Esophagus (tissue), 2 donors: Measurements from ENCODE around the gene ZXDC. TPM values are rescaled to one million over a fixed set of nuclear protein-coding genes. Genes with fewer than 3 reads are reported as not detected.

ENCODE experiments used
- H3K27ac ChIP-seq, 2 donors: one replicate each; pipeline ENCODE4 v1.5.1; 2013; ENCODE audit warnings: low read depth in 2 of 2, mild to moderate bottlenecking in 2 of 2, inconsistent platforms in 1 of 2, low read length in 1 of 2, moderate library complexity in 1 of 2
- H3K27me3 ChIP-seq, 2 donors: one replicate each; pipeline ENCODE4 v1.6.1; 2013; ENCODE audit warnings: low read length in 2 of 2, control low read depth in 1 of 2, mild to moderate bottlenecking in 1 of 2; ENCODE audit not compliant: insufficient read depth in 2 of 2, control insufficient read depth in 1 of 2
- H3K36me3 ChIP-seq, 2 donors: one replicate each; pipeline ENCODE4 v1.6.1; 2013; ENCODE audit warnings: low read length in 1 of 2; ENCODE audit not compliant: control insufficient read depth in 2 of 2, insufficient read depth in 2 of 2
- H3K4me1 ChIP-seq, 2 donors: one replicate each; pipeline ENCODE4 v1.6.1; 2013; ENCODE audit warnings: low read length in 1 of 2; ENCODE audit not compliant: control insufficient read depth in 2 of 2, insufficient read depth in 2 of 2
- H3K4me3 ChIP-seq, 2 donors: one replicate each; pipeline ENCODE4 v1.5.1; 2013; ENCODE audit warnings: low read length in 2 of 2, mild to moderate bottlenecking in 2 of 2, low read depth in 1 of 2, moderate library complexity in 1 of 2
- H3K9me3 ChIP-seq, 2 donors: one replicate each; pipeline ENCODE4 v1.6.1; 2013; ENCODE audit warnings: mild to moderate bottlenecking in 2 of 2, low read depth in 1 of 2, low read length in 1 of 2, moderate library complexity in 1 of 2; ENCODE audit not compliant: control insufficient read depth in 2 of 2, insufficient read depth in 1 of 2
- WGBS, 2 donors: extraction: QIAGEN DNeasy Blood & Tissue Kit; methylation state at CpG; one replicate each; pipeline ENCODE4 v1.1.7; 2013; 5-methylcytosine and 5-hydroxymethylcytosine counted together
- polyA plus RNA-seq, 2 donors: library from polyadenylated mRNA; stranded (reverse); fragments of 200-250 nt; gene quantifications; one replicate each; pipeline ENCODE4 v1.2.3, GENCODE V29; 2013
- donor health status: healthy with polysubstance abuse.
- donor health status: Bipolar disorder and iron deficiency.

ZXDC gene
- polyA plus RNA-seq, 2 donors, result 9.2 to 13.3 TPM

DNA sequence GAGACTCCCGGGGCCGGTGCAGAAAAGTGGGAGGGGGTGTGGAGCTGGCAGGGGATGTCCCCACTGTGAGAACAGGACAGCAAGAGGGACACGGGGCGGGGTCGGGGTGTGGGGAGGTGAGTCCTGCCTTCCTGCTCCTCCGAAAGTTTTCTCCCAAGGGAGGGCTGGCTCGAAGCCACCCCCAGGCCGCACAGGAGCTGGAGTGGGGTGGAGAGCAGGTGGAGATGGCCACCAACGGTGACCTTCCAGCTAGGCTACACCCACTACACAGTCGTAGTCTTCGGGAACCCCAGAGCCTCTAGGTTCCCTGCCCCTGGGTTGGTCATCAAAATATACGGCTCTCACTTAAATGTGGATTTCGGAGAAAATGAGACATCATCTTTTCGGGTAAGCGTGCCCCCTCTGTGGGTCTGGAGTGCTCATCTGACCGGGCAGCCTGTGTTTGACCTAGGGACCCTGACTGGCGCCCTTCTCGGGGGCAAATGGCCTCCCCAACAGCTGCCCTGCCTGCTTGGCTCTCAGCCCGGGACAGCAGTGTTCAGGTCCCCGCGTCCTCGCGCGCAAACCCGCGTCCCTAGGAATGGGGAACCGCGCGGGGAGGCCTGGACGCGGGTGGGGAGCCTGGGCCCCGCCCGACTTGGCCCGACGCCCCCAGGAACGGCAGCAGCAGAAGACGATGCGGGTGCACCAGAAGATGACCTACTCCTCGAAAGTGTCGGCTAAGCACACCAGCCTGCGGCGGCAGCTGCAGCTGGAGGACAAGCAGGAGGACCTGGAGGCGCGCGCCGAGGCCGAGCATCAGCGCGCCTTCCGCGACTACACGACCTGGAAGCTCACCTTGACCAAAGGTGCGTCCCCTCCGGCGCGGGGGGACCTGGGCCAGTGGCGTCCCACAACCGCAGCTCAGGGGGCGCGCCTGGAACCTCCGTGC lies 59.8 kb downstream of the ZXDC start:
- Histone ChIP-seq H3K27me3 (no peaks in the 10 kb centered on the region), H3K4me3 (no peak overlapping the region), H3K9me3 (no peaks in the 10 kb centered on the region), H3K4me1 (no peaks in the 10 kb centered on the region), H3K36me3 (no peaks in the 10 kb centered on the region), H3K27ac (no peak overlapping the region)
- 40 to 50% methylated on average over 61 of the region's 61 CpGs for WGBS, 2 donors

DNA sequence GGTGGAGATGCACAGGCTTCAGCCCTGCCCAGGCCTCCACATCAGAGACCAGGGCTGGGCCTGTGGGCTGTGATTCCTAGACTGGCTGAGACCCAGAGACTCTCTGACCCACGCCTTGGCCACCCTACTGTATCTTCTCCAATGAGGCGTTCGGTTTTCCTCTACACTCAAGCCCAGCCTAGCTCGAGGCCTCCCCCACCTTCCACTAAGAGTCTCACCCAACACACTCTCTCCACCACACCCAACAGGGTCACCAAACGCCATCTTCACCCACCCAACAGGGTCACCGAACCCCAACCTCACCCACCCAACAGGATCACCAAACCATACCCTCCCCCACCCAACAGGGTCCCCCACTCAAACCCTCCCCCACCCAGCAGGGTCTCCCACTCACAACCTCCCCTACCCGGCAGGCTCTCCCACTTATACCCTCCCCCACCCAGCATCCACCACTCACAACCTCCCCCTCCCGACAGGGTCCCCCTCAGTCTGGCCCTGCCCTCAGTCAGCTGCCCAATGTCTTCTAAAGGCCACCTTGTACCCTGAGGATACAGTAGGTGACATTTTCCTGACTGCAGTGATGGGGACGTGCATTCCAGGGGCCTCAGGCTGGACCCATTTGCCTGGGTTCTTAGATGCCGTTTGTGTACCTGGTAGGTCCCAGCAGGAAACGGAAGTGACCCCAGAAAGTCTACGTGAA lies 60.6 kb downstream of the ZXDC start:
- no peak overlapping the region for H3K27ac ChIP-seq
- H3K4me3 ChIP-seq, result no peak overlapping the region
- 82 to 84% methylated on average over 12 of the region's 12 CpGs for WGBS, 2 donors
- no peaks in the 10 kb centered on the region for H3K27me3 ChIP-seq
- H3K4me1 ChIP-seq, result no peaks in the 10 kb centered on the region
- no peaks in the 10 kb centered on the region for H3K9me3 ChIP-seq
- no peaks in the 10 kb centered on the region for H3K36me3 ChIP-seq

DNA sequence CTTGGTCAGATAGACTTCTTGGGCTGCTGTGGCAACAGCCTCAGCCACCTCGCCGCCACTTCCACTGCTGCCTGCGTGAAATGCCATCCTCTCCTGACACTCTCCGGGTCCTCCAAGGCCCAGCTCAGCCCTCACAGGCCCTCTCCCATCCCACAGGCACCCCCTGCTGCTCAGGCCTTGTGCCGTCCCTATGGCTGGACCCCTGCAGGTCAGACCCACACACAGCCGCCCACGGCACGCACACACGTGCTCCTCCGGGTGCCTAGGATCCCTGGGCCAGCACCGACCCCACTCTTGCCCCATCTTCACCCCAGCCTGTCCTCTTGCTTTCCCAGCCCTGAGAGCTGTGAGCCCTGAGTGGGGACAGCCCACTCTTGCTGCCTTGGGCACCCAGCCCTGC lies 61.3 kb downstream of the ZXDC start:
- WGBS, 2 donors, result 90 to 92% methylated on average over 11 of the region's 11 CpGs
- H3K27ac ChIP-seq, result no peak overlapping the region
- H3K4me1 ChIP-seq, result no peaks in the 10 kb centered on the region
- H3K27me3 ChIP-seq, result no peaks in the 10 kb centered on the region
- H3K36me3 ChIP-seq, result no peaks in the 10 kb centered on the region
- no peak overlapping the region for H3K4me3 ChIP-seq
- no peaks in the 10 kb centered on the region for H3K9me3 ChIP-seq

DNA sequence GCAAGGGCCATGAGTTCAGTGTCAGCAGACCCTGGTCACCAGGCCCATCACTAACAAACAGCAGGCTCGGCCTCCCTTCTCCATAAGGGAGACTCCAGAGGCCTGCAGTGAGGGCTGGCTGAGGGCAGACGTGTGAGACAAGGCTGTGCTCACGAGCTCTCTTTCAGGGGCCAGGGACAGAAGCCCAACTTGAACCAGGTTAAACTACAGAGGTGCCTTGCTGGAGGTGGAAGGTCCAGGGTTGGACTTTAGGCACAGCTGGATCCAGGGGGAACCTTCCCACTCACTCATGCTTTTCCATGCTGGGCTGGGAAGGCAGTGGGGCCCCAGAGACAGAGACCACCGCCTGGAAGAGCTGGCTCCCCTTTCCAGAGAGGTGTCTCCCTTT lies 62.0 kb downstream of the ZXDC start:
- no peaks in the 10 kb centered on the region for H3K27me3 ChIP-seq
- 68 to 86% methylated on average over 4 of the region's 4 CpGs for WGBS, 2 donors
- no peaks in the 10 kb centered on the region for H3K36me3 ChIP-seq
- H3K27ac ChIP-seq, result no peak overlapping the region
- no peaks in the 10 kb centered on the region for H3K4me1 ChIP-seq
- H3K9me3 ChIP-seq, result no peaks in the 10 kb centered on the region
- no peak overlapping the region for H3K4me3 ChIP-seq

DNA sequence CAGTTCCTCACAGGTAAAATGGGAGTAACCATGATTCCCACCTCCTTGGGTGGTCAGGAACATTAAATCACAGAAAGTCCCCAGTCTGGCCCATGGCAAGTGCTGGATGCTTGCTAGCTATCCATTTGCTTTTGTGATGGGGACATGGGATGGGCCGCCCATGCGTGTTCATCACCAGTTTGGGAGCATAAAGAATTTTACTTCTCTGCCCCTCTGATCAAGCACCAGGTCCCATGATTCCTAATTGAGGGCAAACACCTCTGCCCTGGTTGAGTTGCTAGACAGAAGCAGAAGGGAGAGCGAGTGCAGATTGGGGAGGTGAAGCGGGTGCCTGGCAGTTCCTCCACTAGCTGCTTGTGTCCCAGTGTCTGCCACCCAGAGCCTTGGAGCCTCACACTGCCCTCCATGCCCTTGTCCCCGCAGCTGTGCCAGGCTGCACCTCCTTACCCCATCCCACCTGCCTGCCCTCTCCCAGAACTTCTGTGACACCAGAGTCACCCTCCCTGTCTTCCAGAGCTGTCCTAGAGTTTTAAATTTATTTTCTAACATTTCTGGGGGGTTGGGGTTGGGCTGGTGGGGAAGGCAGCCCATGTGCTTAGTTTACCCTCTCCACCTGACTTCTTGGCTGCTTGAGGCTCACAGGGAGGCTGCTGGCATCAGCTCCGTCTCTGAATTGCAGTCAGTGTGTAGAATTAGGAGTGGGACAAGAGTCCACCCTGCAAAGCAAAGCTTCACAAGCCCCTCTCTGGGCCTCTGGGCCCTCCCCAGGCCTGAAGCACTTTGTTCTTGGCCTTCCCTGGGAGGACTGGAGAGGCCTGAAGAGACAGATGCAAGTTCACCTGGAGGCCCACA lies 62.6 kb downstream of the ZXDC start:
- Histone ChIP-seq H3K27me3 (no peaks in the 10 kb centered on the region), H3K36me3 (no peaks in the 10 kb centered on the region), H3K27ac (no peak overlapping the region), H3K4me1 (no peaks in the 10 kb centered on the region), H3K4me3 (no peak overlapping the region), H3K9me3 (no peaks in the 10 kb centered on the region)
- 92% methylated on average over 6 of the region's 6 CpGs for WGBS, 2 donors

DNA sequence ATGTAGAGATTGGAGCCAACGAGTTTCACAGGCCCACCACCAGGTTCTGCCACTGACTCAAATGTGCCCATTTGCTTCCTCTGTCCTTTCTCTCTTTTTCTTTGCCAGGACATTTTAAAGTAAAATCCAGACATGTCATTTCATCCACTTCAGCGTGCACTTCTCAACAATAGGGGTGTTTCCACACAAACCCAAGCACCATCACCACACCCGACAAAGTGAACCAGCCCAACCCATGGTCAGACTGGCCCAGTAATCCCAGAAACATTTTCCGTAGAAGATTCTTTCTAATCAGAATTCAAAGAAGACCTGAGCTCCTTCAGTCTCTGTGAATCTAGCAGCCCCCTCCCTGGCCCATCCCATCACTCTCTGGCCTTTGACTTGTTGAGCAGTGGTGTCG lies 67.6 kb downstream of the ZXDC start:
- Histone ChIP-seq H3K4me1 (no peaks in the 10 kb centered on the region), H3K9me3 (no peaks in the 10 kb centered on the region), H3K27ac (no peak overlapping the region), H3K36me3 (no peaks in the 10 kb centered on the region), H3K27me3 (no peaks in the 10 kb centered on the region), H3K4me3 (no peak overlapping the region)
- WGBS, 2 donors, result 73 to 83% methylated on average over 5 of the region's 5 CpGs

DNA sequence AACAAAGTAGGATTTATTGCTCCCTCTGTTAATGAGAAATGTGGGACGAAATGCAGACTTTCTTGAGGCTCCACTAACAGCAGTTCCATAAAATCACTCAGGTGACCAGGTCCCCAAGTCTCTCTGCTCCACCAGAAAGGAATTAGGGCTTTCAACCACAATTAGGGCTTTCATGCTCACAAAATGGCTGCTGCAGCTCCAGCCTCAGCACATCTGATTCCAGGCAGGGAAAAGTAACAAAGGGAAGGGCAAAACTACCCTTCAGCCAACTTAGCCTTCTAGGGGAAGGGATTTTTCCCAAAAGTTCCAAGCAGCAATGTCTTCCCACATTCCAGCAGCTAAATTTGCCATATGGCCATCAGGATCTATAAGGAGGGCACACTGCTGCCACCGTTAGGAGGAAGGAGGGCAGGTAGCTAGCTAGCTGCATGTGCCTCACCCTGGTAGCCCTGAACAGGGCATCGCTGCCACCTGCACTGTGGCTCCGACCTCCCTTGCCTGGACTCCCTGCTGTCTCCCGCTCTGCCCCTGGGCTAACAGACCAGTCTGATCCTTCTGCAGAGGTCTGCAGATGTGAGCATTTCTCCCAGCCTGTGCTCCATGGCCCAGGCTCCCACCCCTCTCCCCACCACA lies 68.2 kb downstream of the ZXDC start:
- Histone ChIP-seq H3K36me3 (no peaks in the 10 kb centered on the region), H3K4me1 (no peaks in the 10 kb centered on the region), H3K9me3 (peaks cover 0 to 2% of the 10 kb centered on the region in 2 donors), H3K27me3 (no peaks in the 10 kb centered on the region), H3K27ac (no peak overlapping the region), H3K4me3 (no peak overlapping the region)
- 80 to 85% methylated on average over 5 of the region's 5 CpGs for WGBS, 2 donors

DNA sequence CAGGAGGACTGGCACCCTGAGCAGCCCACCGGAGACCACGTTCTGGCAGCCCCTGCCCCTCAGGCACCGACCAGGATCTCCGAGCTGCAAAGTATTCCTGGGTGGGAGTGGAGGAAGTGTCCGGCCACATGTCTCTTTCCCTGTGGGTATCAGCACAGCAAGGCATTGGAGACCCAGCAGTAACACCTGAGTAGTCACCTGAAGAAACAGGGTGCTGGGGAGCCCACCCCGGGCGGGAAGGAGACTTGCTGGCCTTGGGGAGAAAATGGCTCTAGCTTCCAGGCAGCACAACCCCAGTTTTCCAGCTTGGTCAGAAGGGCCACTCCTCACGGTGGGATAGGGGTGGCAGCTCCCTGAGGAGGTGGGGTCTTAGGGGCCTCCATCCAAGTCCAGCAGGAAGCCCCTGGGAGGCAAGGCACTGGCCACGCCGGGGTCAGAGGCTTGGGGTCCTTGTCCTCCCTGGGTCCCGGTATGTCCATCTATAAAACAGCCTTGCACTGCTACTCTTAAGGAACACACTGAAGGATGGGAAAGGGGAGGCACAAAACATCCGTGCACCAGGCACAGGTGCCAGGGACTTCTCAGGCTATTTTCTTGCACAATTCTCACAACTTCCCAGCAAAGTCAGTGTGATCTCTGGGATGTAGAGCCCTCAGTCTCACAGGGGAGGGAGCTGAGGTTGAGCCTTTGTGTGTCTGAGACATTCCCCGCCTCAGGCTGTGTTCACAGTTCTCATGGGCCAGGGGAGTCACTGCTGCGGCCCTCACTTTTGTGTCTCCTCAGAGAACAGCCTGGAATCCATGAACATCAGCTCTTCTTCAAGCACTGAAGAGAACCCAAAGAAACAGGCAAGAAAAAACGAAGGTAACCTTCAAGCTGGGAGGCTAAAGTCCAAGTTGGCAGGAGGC lies 69.0 kb downstream of the ZXDC start:
- 81 to 83% methylated on average over 15 of the region's 15 CpGs for WGBS, 2 donors
- no peaks in the 10 kb centered on the region for H3K27me3 ChIP-seq
- no peaks in the 10 kb centered on the region for H3K4me1 ChIP-seq
- H3K36me3 ChIP-seq, result no peaks in the 10 kb centered on the region
- H3K4me3 ChIP-seq, result no peak overlapping the region
- no peak overlapping the region for H3K27ac ChIP-seq
- H3K9me3 ChIP-seq, result peaks cover 0 to 2% of the 10 kb centered on the region in 2 donors
